Prostate gland (tissue), 2 donors: ENCODE data around the gene C3. TPM values are rescaled to one million over a fixed set of nuclear protein-coding genes. Genes with fewer than 3 reads are reported as not detected.

Experiments used
- microRNA-seq: library from miRNA; unstranded; fragments of <30 nt; microRNA quantifications from one replicate; pipeline ENCODE4, GENCODE V29; 2016
- total RNA-seq, 2 donors: library from RNA; depleted of rRNA; stranded (reverse); fragments of >200 nt; gene quantifications; one replicate each; pipeline ENCODE4 v1.1.0, GENCODE V29; 2016

The C3 gene
- total RNA-seq, 2 donors from 2014 or later = 95.1 to 165 TPM

Small RNA genes lying within 50 kb of the gene (microRNA-seq; reads per million reads assigned to microRNA genes)
- gene MIR6791 = 0.59 reads per million

Other genes with a start within 250 kb of the C3 start
- 1 to 10 TPM in 1 of 2 donors, under 1 TPM in 1; 0.91 to 1.4 TPM for gene DENND1C, start 238.9 kb downstream of the C3 start, total RNA-seq
- gene TUBB4A, start 218.3 kb downstream of the C3 start, total RNA-seq = 100 to 1,000 TPM in 1 of 2 donors, under 1 TPM in 1; 0.23 to 100 TPM
- 1 to 10 TPM in 1 of 2 donors, not detected in 1; 4.5 TPM for gene TNFSF9, start 189.6 kb downstream of the C3 start, total RNA-seq
- gene CD70, start 129.5 kb downstream of the C3 start, total RNA-seq = not detected
- under 1 TPM; 0.34 to 0.55 TPM for gene TNFSF14, start 50.5 kb downstream of the C3 start, total RNA-seq
- gene GPR108, start 16.9 kb upstream of the C3 start, total RNA-seq = 10 to 100 TPM; 62.7 to 98.0 TPM
- 10 to 100 TPM; 37.0 to 74.2 TPM for gene TRIP10, start 19.0 kb upstream of the C3 start, total RNA-seq
- gene SH2D3A, start 46.8 kb upstream of the C3 start, total RNA-seq = 10 to 100 TPM; 35.5 to 45.1 TPM
- 1 to 10 TPM; 3.6 to 4.8 TPM for gene VAV1, start 52.1 kb upstream of the C3 start, total RNA-seq
- gene ADGRE1, start 166.9 kb upstream of the C3 start, total RNA-seq = 1 to 10 TPM in 1 of 2 donors, not detected in 1; 1.2 TPM